ENCODE results near the gene GP2.

The GP2 gene

GRCh38 chr16:20327444-20328041 is at the start of gene GP2:
Gene GP2, minus strand, starts transcription at chr16:20327513. Its CDS starts 1,082 bp downstream, at chr16:20326431.
- no peak for DNase-seq (ENCODE audit: low read depth)

DNA sequence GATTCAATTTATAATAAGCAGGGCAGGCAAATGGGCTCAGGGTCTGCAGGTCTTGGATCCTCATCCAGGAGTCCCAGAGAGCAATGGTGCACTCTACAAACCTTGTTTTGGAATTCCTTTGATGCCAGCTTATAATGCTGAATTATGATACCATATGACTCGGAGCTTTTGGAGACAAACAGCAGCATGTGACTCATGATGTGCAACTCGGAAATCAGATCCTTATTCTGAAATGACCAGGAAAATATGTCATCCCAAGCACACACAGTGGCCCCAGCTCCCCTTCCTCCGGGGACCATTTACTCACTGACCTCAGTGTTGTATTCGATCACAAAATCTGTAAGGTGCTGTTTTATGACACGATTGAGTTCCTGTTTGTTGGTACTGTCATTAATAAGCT is 45.4 kb upstream of the GP2 start:
- DNase-seq (ENCODE audit: low read depth) = no peak

DNA sequence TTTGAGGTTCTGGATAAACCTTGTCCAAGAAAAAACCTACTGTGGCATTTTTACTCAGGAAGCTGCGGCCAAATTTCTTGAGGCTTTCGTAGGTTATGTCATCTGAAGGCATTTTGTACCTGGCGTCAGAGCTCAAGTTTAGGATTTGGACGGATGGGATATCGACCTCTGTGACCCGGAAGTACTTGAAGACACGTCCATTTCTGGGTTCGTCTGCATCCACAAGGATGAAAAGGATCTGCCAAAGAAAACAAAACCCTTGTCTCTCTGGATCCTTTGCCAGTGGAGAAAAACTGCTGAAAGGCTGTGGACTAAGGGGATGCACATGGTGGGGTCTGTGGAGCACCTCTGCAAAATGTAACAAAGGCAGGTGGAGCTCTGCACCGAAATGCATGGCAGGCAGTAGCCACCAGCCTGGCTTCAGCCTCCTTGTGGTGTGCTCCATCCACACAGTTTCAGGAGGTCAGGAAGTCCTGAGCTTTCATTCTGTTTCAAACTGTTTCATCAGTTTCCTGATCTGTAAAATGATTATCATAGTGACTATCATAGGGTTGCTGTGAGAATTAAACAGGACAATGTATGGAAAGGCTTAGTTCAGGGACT is 42.2 kb upstream of the GP2 start:
- DNase-seq (ENCODE audit: low read depth) = no peak

DNA sequence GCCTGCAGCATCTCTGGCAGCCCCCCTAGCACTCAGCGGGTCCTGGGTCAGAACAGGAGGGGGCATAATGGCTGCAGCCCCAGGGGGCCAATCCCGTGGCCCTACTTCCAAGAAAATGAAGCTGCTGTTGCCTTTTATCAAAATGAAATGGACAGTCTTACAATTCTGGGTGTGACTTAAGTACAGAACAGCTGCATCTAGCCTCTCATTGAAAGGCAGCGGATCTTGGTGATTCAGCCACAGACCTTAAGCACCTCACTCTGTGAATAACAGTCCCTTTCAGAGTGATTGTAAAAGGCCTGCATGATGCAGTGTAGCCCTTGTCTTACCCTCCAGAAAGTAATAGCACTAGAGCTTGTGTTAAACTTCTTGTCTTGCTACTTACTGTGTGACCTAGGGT is 36.7 kb upstream of the GP2 start:
- DNase-seq (ENCODE audit: low read depth) = no peak

DNA sequence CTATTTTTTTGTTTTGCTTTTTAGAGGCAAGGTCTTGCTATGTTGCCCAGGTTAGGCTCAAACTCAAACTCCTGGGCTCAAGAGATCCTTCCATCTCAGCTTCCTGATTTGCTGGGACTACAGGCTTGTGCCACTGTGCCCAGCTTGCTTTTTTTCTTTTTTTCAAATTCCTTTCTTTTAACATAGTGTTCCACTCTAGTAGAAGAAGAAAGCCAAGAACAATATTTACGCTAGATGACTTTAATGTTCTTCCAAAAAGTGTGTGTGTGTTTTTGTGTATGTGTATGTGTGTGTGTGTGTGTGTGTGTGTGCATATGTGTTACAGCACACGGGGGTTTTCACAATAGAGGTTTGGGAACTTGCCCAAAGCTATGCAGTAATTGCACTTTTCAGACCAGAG is 35.9 kb upstream of the GP2 start:
- DNase-seq (ENCODE audit: low read depth) = no peak

- no peak for DNase-seq (ENCODE audit: low read depth)
Measured at GRCh38 chr16:20359997-20360396, 32.7 kb upstream of the GP2 start.

DNA sequence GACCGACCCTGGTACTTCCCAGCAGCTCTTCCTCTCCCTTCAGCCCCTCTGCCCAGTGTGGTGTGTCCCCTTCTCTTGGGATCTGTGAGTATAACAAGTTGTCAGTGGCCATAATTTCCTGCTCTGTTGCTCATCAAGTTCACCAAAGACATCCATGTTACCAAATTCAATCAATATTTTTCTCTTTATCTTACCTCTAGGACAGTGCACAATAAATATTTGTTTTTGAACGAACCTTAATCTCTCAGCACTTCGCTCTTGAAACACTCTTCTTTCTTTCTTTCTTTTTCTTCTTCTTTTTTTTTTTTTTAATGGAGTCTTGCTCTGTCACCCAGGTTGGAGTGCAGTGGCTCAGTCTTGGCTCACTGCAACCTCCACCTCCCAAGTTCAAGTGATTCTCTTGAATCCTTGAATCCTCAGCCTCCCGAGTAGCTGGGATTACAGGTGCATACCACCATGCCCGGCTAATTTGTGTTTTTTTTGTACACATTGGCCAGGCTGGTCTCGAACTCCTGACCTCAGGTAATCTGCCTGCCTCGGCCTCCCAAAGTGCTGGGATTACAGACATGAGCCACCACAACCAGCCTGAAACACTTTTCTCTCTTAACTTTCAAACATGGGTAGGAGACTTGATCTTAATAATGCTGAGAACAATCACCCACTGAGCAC is 27.9 kb upstream of the GP2 start:
- DNase-seq (ENCODE audit: low read depth) = no peak

DNA sequence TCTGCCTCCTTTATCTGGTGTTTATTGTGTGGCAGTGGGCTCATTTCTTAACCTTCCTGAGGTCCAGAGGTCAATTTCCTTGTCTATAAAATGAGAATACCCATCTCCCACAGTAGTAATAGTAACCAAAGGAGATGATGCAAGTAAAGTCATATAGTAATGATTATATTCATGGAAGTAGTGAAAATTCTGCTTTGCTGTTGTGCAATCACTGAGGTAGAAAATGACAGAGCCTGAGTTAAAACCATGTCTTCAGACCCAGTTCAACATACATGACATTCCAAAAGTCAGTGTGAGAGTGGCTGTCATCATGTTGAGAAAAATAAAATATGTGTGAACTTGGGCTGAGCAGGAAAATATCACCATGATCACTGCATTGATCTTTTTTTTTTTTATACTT is 26.1 kb upstream of the GP2 start:
- DNase-seq (ENCODE audit: low read depth) = no peak

DNA sequence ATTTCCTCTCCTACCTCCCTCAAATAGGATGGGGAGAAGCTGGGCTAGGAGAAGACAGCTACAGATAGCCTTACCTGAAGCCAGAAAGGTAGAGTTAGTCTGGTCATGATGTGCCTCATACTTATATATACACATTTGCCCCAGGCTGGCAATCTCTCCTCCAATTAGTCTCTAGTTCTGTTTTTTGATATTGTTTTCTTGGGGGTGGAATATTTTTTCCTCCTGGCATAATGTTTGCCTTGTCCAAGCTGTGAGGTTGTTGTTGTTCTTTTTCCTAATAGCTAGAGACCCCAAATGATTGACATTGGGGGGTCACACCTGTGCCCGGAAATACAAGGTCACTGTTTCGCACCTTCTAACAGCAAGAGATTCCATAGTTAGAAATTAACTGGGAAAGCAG is 25.3 kb upstream of the GP2 start, which contains the start of gene UMOD:
Gene UMOD (minus strand): TSS at position 101 of the 400 bp plus-strand sequence. CDS start 1,978 bp downstream, outside the sequence.
- no peak for DNase-seq (ENCODE audit: low read depth)

GRCh38 chr16:20349615-20350014 is 22.3 kb upstream of the GP2 start:
- no peak for DNase-seq (ENCODE audit: low read depth)

DNA sequence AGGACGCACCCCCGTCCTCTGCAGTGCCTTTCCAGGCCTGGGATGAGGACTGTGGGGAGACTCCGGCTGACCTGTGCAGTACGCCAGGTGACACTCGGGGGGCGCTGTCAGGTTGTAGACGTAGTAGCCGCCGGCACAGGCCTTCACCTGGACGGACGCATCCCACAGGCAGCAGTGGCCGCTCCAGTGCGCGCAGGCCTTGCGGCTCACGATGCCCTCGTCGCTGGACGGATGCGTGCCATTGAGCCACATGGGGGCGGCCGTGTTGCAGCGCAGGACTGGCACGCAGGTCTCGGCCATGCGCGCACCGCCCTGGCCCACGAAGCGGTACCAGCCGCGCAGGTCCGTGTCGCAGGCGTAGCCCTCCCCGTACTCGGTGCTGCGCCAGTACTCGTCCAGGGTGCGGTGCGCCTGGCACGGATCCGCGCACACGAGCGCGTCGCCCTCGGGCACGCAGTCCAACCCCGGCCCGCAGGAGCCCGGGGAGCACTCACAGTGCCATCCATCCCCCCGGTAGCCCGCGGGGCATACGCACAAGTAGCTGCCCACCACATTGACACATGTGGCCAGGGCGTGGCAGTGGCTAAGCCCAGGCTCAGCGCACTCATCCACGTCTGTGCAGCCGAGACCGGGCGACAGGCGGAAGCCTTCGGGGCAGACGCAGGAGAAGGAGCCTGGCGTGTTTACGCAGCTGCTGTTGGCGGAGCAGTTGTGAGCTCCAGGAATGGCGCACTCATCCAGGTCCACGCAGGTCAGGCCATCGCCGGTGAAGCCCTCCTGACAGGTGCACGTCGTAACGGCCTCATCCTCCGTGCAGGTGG is 21.3 kb upstream of the GP2 start:
- no peak for DNase-seq (ENCODE audit: low read depth)

- no peak for DNase-seq (ENCODE audit: low read depth)
Measured at GRCh38 chr16:20347666-20348364, 20.5 kb upstream of the GP2 start.

DNA sequence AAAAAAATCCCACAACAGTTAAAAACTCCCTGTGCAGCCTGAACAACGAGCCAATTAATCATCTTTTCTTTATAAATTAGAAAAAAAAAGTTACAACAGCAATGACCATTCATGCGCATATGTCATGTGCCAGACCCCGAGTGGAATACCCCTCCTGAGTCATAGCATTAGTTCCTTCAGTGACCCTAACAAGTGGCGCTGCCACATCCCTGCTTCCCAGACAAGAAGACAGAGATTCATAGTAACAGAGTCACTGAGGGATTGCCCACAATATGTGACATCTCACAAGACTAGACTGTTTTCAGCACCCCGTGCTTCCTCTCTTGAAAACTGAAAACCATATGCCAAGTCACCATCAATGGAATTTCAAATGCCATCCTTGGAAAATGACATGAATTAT is 17.3 kb upstream of the GP2 start:
- no peak for DNase-seq (ENCODE audit: low read depth)

DNA sequence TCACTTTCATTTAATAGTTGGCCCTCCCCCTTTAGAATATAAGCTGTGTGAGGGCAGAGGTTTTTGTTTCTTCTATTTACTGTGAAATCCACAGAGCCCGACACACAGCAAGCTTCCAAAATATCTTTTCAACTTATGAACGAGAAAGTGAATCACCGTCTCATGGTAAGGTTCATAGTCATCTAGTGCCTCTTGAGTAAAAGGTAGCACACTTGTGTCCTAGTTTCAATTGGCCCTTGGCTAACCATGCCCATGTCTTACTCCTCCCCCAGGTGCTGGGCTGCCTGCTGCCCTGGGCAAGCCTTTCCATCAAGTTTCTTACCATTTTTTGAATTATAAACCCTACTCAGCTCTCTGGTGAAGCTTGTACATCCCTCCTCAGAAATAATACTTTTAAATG is 12.4 kb upstream of the GP2 start:
- no peak for DNase-seq (ENCODE audit: low read depth)

DNA sequence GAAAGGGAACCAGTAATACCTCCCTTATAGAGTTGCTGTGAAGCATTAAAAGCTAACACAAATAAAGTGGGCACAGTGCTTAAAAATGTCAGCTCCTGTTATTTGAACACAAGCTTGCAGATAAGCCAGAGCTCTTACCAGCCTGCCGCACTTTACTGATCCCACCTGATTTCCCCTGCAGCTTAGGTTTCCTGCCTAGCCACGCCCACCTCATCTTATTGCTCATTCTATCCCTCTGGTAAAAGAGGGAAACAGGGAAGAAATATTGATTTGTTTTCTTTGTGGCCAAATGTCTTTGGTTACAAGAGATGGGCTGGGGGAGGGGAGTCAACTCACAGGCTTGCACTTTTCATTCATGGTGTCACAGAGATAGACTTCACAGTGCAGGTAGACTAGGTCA is 9.6 kb upstream of the GP2 start:
- DNase-seq (ENCODE audit: low read depth) = no peak

DNA sequence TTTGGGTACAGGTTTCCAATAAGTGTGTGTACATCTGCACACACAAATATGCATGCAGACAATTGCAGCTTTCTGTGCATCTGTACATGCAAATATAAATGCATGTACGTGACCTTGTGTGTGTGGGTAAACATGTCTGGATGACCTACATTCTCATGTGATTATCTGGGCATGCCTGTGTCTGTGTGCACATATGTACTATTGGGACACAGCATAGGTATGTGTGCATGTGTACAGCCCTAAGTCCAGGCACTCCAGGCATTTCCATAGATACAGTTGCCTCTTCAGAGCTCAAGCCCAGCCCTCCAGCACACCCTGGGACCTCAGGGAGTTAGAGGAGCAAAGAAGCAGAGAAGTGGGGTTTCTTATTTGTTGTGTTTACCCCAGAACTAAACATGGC is 7.1 kb upstream of the GP2 start:
- DNase-seq (ENCODE audit: low read depth) = no peak

- DNase-seq (ENCODE audit: low read depth) = no peak
Measured at GRCh38 chr16:20333120-20333519, 5.8 kb upstream of the GP2 start.

- DNase-seq (ENCODE audit: low read depth) = no peak
Measured at GRCh38 chr16:20332411-20332810, 5.1 kb upstream of the GP2 start.

DNA sequence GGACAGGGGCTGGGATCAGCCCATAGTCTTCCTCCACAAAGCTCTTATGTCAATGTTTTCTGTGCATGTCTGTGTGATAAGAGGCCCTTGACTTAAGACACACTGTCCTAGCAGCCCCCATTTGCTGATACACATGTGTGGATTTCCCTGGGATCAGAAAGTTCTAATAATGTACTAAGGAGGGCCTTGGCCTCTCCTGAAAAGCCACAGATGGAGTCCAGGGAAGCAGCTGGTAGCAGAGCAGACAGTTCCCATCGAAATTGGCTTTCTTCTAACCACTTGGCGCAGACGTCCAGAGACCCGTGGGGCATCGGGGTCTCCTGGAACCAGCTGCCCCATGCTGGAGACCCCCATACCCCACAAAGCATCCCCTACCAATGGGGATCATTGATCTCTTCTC is 4.3 kb upstream of the GP2 start:
- DNase-seq (ENCODE audit: low read depth) = no peak

- DNase-seq (ENCODE audit: low read depth) = no peak
Measured at GRCh38 chr16:20329392-20330138, 2.3 kb upstream of the GP2 start.

DNA sequence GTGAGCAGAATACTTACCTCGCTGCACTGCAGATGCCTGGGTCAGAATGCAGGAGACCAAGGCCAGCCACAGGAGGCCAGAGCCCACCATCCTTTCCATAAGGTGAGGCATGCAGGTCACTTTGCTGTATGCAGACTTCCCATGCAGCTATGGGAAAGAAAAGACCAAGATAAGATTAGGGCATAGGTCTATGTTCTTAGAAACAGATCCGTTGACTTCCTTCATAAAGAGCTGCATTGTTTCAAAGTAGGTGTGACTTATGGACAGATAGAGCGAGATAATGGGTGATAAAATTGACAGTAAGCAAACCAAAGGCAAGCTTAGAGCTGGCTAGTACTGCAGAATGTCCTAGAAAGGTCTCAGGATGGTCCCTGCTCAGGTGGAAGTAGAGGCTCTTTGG is 992 bp downstream of the GP2 start:
- DNase-seq (ENCODE audit: low read depth) = no peak
